Esophagus muscularis mucosa (tissue), 4 donors: ENCODE results near the gene DUSP7. TPM values are rescaled to one million over a fixed set of nuclear protein-coding genes. Genes with fewer than 3 reads are reported as not detected.
A peak's percentile ranks its signal among the peaks of the same experiment; 100 is the strongest.

Experiments
- DNase-seq: peaks from one replicate; pipeline ENCODE4 v3.0.0-alpha.2; 2017; ENCODE audit errors: extremely low spot score
- H3K27ac ChIP-seq, 4 donors: fragments of 200-600 bp; sonication (generic); replicated peaks in 1 of 4; 1 replicate in 3 of 4; 2 replicates in 1 of 4; pipeline ENCODE4 v1.5.1; 2016 to 2019; ENCODE audit warnings: mild to moderate bottlenecking in 1 of 4
- H3K27me3 ChIP-seq, 4 donors: fragments of 200-600 bp; sonication (generic); one replicate each; pipeline versions ENCODE4 v1.5.1 to v1.6.0; 2016 to 2019
- H3K36me3 ChIP-seq, 4 donors: fragments of 200-600 bp; sonication (generic); one replicate each; pipeline ENCODE4 v1.5.1; 2016 to 2019
- H3K4me1 ChIP-seq, 4 donors: fragments of 200-600 bp; sonication (generic); one replicate each; pipeline ENCODE4 v1.5.1; 2016 to 2019
- H3K4me3 ChIP-seq, 4 donors: fragments of 200-600 bp; sonication (generic); 1 replicate in 2 of 4; 2 replicates in 2 of 4; pipeline ENCODE4 v1.5.1; 2016 to 2019; ENCODE audit warnings: mild to moderate bottlenecking in 4 of 4, moderate library complexity in 1 of 4
- H3K9me3 ChIP-seq, 4 donors: fragments of 200-600 bp; sonication (generic); 1 replicate in 3 of 4; 2 replicates in 1 of 4; pipeline ENCODE4 v1.5.1; 2016 to 2019
- EP300 ChIP-seq: sonication (generic); formaldehyde crosslinking; IDR thresholded peaks from one replicate; pipeline ENCODE4 v1.6.1; 2017; ENCODE audit warnings: antibody characterized with exemption
- POLR2A ChIP-seq: fragments of 450-650 bp; IDR thresholded peaks from one replicate; pipeline ENCODE4 v1.6.1; 2017; ENCODE audit warnings: antibody characterized with exemption, moderate library complexity, mild to moderate bottlenecking, low read depth
- POLR2AphosphoS5 ChIP-seq, 2 donors: sonication (generic); formaldehyde crosslinking; IDR thresholded peaks; one replicate each; pipeline ENCODE4 v1.6.1; 2017; ENCODE audit warnings: antibody characterized with exemption in 2 of 2
- WGBS: methylation state at CpG from one replicate; pipeline ENCODE4 v1.1.5; 2018; 5-methylcytosine and 5-hydroxymethylcytosine counted together
- intact Hi-C: fragments of 100-400 bp; cut with DNase I; formaldehyde crosslinking; loops from one replicate; pipeline ENCODE4 v1.15.1; 2023
- total RNA-seq, 4 donors: library from RNA; depleted of rRNA; stranded (reverse); fragments of >200 nt; gene quantifications; one replicate each; pipeline versions ENCODE4 v1.1.0 to v1.2.1, GENCODE V29; 2016
- TF ChIP-seq, protein P1 (sequence below), 3 experiments: fragments of 200-600 bp in 2 of 3; fragments of 450-650 bp in 1 of 3; sonication (generic) in 2 of 3; IDR thresholded peaks; one replicate each; pipeline ENCODE4 v1.5.1; 2017 to 2019; ENCODE audit warnings: antibody characterized with exemption in 3 of 3, mild to moderate bottlenecking in 2 of 3, moderate library complexity in 1 of 3

Gene DUSP7
- total RNA-seq, 4 donors from 2014 or later = 10.0 to 23.5 (median 15.9) TPM

DNA sequence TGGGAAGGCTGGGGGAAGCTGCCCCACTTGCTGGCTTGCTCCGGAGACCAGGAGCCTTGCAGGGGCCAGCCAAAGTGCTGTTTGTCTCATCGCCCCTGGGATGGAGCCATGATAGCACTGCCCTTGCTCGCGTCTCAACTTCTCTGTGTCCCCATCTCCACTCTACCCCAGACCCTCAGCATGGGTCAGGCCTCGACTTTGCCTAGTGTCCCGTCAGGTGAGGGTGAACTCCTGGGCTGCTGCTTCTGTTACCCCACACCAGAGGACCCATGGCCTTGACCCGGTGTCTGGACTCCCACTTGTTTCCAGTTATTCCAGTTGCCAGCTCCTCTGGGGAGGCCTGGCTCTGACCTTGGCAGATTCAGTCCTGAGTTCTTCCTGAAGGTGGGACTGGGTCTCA lies 36.5 kb upstream of the DUSP7 start:
- TF ChIP-seq POLR2A = no peak
- no peak for TF ChIP-seq EP300
- TF ChIP-seq, protein P1, sequence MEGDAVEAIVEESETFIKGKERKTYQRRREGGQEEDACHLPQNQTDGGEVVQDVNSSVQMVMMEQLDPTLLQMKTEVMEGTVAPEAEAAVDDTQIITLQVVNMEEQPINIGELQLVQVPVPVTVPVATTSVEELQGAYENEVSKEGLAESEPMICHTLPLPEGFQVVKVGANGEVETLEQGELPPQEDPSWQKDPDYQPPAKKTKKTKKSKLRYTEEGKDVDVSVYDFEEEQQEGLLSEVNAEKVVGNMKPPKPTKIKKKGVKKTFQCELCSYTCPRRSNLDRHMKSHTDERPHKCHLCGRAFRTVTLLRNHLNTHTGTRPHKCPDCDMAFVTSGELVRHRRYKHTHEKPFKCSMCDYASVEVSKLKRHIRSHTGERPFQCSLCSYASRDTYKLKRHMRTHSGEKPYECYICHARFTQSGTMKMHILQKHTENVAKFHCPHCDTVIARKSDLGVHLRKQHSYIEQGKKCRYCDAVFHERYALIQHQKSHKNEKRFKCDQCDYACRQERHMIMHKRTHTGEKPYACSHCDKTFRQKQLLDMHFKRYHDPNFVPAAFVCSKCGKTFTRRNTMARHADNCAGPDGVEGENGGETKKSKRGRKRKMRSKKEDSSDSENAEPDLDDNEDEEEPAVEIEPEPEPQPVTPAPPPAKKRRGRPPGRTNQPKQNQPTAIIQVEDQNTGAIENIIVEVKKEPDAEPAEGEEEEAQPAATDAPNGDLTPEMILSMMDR (IDR thresholded peaks at IDR 0.05) = no peak
- no peak for TF ChIP-seq POLR2AphosphoS5 (IDR thresholded peaks at IDR 0.05)
- WGBS = 94% methylated on average over 7 of the region's 7 CpGs
- peaks cover 25 to 35% (median 30%) of the 10 kb centered on the region in 4 donors for H3K4me1 ChIP-seq
- no peak overlapping the region for H3K27ac ChIP-seq
- no peak overlapping the region for H3K4me3 ChIP-seq
- no peaks in the 10 kb centered on the region for H3K27me3 ChIP-seq
- no peaks in the 10 kb centered on the region for H3K9me3 ChIP-seq
- no peaks in the 10 kb centered on the region for H3K36me3 ChIP-seq
- intact Hi-C loops = no loop called here
- DNase-seq = no peak

DNA sequence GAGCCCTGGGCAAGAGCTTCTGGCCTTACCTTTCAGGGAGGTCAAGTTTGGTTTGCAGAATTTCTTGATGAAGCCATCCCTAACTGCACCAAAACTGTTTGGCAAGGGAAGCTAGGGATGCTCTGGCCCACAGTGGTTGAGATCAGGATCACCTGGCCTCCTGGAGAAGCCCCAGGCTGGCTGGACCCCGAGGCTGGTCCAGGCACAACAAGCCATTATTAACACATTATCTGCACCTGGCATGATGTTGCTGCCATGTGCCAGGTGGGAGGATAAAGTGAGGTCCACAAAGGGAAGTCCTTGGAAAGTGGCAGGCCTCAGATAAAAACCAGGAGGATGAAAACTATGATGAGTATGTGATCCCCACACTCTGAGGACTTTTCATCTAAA lies 35.9 kb upstream of the DUSP7 start:
- WGBS = 83% methylated on average over 1 of the region's 1 CpG

DNA sequence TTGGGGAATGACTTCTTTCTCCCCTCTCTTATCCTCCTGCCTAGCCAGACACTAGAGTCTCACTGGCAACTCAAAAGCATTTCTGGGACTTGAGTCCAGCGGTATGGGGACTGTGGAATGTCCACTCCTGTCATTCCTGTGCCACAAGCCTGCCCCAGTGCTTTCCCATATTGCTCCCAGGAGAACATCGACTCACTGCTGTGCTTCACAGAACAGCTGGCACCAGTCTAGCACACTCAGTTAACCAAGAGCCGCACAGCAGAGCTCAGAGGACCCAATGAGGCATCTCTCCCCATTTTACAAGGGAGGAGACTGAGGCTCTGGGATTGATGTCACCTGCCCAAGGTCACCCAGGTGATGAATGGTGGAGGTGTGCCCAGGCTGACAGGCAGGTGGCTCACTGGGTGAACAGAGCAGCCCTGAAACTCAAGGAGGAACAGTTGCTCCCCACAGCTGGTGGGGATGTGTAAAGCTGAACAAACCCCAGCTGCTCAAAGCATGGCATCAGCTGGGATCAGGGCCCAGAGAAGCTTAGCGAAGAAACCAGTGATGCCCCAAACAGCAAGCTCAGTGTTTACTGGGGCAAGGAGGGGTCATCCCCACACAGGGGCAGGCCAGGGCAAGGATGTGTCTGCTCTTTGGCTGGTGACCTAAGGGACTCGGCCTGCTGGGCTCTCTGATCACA lies 35.4 kb upstream of the DUSP7 start:
- peaks cover 34 to 46% (median 39%) of the 10 kb centered on the region in 4 donors for H3K4me1 ChIP-seq
- no peaks in the 10 kb centered on the region for H3K36me3 ChIP-seq
- TF ChIP-seq EP300 (no peak), POLR2A (no peak), POLR2AphosphoS5 (IDR thresholded peaks at IDR 0.05) (no peak)
- TF ChIP-seq, protein P1 (IDR thresholded peaks at IDR 0.05) = no peak
- no peak overlapping the region for H3K4me3 ChIP-seq
- no peaks in the 10 kb centered on the region for H3K27me3 ChIP-seq
- 68% methylated on average over 5 of the region's 5 CpGs for WGBS
- intact Hi-C loops = no loop called here
- H3K9me3 ChIP-seq = no peaks in the 10 kb centered on the region
- DNase-seq = no peak
- H3K27ac ChIP-seq = no peak overlapping the region

More for the DNA sequence above, 35.9 kb upstream of the DUSP7 start:
- H3K27ac ChIP-seq = no peak overlapping the region
- no peaks in the 10 kb centered on the region for H3K27me3 ChIP-seq
- intact Hi-C loops = no loop called here
- H3K4me1 ChIP-seq = peaks cover 31 to 41% (median 35%) of the 10 kb centered on the region in 4 donors
- H3K9me3 ChIP-seq = no peaks in the 10 kb centered on the region
- no peaks in the 10 kb centered on the region for H3K36me3 ChIP-seq
- H3K4me3 ChIP-seq = no peak overlapping the region
- TF ChIP-seq, protein P1 (IDR thresholded peaks at IDR 0.05) = no peak
- TF ChIP-seq EP300 (no peak), POLR2A (no peak), POLR2AphosphoS5 (IDR thresholded peaks at IDR 0.05) (no peak)
- no peak for DNase-seq

DNA sequence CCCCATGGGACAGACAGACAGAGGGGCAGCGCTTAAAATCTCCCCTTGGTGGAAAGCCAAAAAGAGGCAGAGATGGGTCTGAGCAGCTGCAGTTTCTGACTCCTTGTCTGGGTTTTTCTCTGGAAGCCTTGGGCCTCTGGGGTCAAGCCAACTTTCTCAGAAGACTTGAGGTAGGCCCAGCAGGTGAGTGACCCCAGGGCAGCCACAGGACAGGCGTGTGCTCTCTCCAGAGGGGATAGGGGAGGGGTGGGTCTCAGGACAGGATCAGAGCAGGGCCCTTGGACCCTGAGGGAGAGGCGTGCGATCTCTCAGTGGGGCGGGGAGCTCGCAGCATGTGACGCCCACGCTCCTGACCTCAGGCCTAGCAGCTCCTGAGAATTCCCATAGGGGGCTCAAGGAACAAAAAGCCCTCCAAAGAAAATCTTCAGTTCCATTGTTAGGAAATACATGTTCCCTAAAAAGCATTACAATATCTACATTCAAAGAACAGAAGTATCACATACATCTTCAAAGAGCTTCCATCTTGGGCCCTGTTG lies 34.6 kb upstream of the DUSP7 start:
- H3K9me3 ChIP-seq = no peaks in the 10 kb centered on the region
- no peaks in the 10 kb centered on the region for H3K36me3 ChIP-seq
- intact Hi-C loops = no loop called here
- no peak overlapping the region for H3K4me3 ChIP-seq
- H3K4me1 ChIP-seq = peaks cover 37 to 50% (median 39%) of the 10 kb centered on the region in 4 donors
- 87% methylated on average over 7 of the region's 8 CpGs for WGBS
- TF ChIP-seq POLR2A (no peak), EP300 (no peak), POLR2AphosphoS5 (IDR thresholded peaks at IDR 0.05) (no peak)
- TF ChIP-seq, protein P1 (IDR thresholded peaks at IDR 0.05) = no peak
- no peak for DNase-seq
- peak overlapping the region in 2 of 4 donors; percentile 42 to 54 for H3K27ac ChIP-seq
- H3K27me3 ChIP-seq = no peaks in the 10 kb centered on the region
